SK-N-SH (cell line): ENCODE data around the gene TTC7B. TPM values are rescaled to one million over a fixed set of nuclear protein-coding genes. Genes with fewer than 3 reads are reported as not detected.

Experiments used
- CTCF ChIA-PET: fragments of 300-600, 350-600 bp; formaldehyde crosslinking; extraction: SDS; loops from one replicate; lab custom pipeline; 2021; lab: Yijun Ruan, JAX
- POLR2A ChIA-PET: fragments of 350-600 bp; sonication (Branson Sonifier 250); formaldehyde crosslinking; extraction: SDS; loops from one replicate; lab custom pipeline; 2020; ENCODE audit warnings: antibody characterized with exemption, inconsistent platforms; lab: Yijun Ruan, JAX
- DNase-seq: peaks from one replicate; pipeline ENCODE4 v3.0.0; 2012
- H2AFZ ChIP-seq: fragments of 200-600 bp; sonication (generic); 2 replicates; pipeline ENCODE4 v1.8.1; 2016; ENCODE audit warnings: antibody characterized with exemption, mild to moderate bottlenecking, low read depth
- H3F3A ChIP-seq: fragments of 200-600 bp; sonication (generic); replicated peaks from 2 replicates; pipeline ENCODE3; 2016; ENCODE audit warnings: antibody characterized with exemption, mild to moderate bottlenecking; ENCODE audit not compliant: insufficient read depth
- H3K27ac ChIP-seq, 2 experiments: fragments of 200-500 bp in 1 of 2; fragments of 200-600 bp in 1 of 2; sonication (Bioruptor generic) in 1 of 2; sonication (generic), shearing (Covaris generic) in 1 of 2; 2 replicates each; pipeline versions ENCODE4 v1.5.1 to v1.6.1; 2014 to 2016; ENCODE audit warnings: low read depth in 2 of 2, inconsistent platforms in 1 of 2, low read length in 1 of 2, mild to moderate bottlenecking in 1 of 2, mixed read lengths in 1 of 2
- H3K27me3 ChIP-seq: fragments of 200-600 bp; sonication (generic), shearing (Covaris generic); 2 replicates; pipeline ENCODE4 v1.6.1; 2016; ENCODE audit warnings: mixed run types; ENCODE audit not compliant: insufficient read depth
- H3K36me3 ChIP-seq, 2 experiments: fragments of 200-500 bp in 1 of 2; fragments of 200-600 bp in 1 of 2; sonication (Bioruptor generic) in 1 of 2; sonication (generic) in 1 of 2; replicated peaks in 1 of 2; 2 replicates each; pipeline versions ENCODE3 to v1.5.1; 2014 to 2016; ENCODE audit warnings: low read length in 1 of 2, mild to moderate bottlenecking in 1 of 2; ENCODE audit not compliant: insufficient read depth in 2 of 2, control insufficient read depth in 1 of 2
- H3K4me1 ChIP-seq, 2 experiments: fragments of 200-500 bp in 1 of 2; fragments of 200-600 bp in 1 of 2; sonication (Bioruptor generic) in 1 of 2; sonication (generic), shearing (Covaris generic) in 1 of 2; 2 replicates each; pipeline versions ENCODE4 v1.5.1 to v1.6.1; 2014 to 2016; ENCODE audit warnings: low read depth in 1 of 2, low read length in 1 of 2, mixed run types in 1 of 2; ENCODE audit not compliant: insufficient read depth in 2 of 2, control insufficient read depth in 1 of 2
- H3K4me2 ChIP-seq: fragments of 200-600 bp; sonication (generic), shearing (Covaris generic); 2 replicates; pipeline ENCODE4 v1.6.1; 2017; ENCODE audit warnings: mixed run types
- H3K4me3 ChIP-seq, 2 experiments: fragments of 200-500 bp in 1 of 2; fragments of 200-600 bp in 1 of 2; sonication (Bioruptor generic) in 1 of 2; sonication (generic), shearing (Covaris generic) in 1 of 2; 2 replicates each; pipeline versions ENCODE4 v1.5.1 to v1.8.1; 2014 to 2016; ENCODE audit warnings: low read depth in 2 of 2, inconsistent platforms in 1 of 2, low read length in 1 of 2, mild to moderate bottlenecking in 1 of 2, mixed read lengths in 1 of 2, moderate library complexity in 1 of 2
- H3K79me2 ChIP-seq: fragments of 200-600 bp; sonication (generic); 2 replicates; pipeline ENCODE4 v1.8.1; 2017; ENCODE audit warnings: mild to moderate bottlenecking; ENCODE audit not compliant: insufficient read depth
- H3K9ac ChIP-seq: fragments of 200-600 bp; sonication (generic); 2 replicates; pipeline ENCODE4 v1.6.1; 2017; ENCODE audit warnings: mixed run types
- H3K9me2 ChIP-seq: fragments of 200-600 bp; sonication (generic); 2 replicates; pipeline ENCODE4 v1.6.1; 2017; ENCODE audit warnings: mixed run types
- H3K9me3 ChIP-seq: fragments of 200-600 bp; sonication (generic); 2 replicates; pipeline ENCODE4 v1.6.1; 2017; ENCODE audit warnings: mixed run types, mild to moderate bottlenecking, moderate library complexity
- H4K20me1 ChIP-seq: fragments of 200-600 bp; sonication (generic); 2 replicates; pipeline ENCODE4 v1.6.1; 2017; ENCODE audit warnings: mild to moderate bottlenecking, mixed run types; ENCODE audit not compliant: insufficient read depth
- CHD2 ChIP-seq: fragments of 150-350 bp; IDR thresholded peaks from 2 replicates; pipeline ENCODE4 v1.6.1; 2018; ENCODE audit warnings: low read length; ENCODE audit not compliant: partially characterized antibody
- EP300 ChIP-seq, 2 experiments: IDR thresholded peaks; 2 replicates each; pipeline versions ENCODE4 v1.4.0 to v1.6.1; 2012; ENCODE audit warnings: borderline replicate concordance in 1 of 2, low read depth in 1 of 2, low read length in 1 of 2
- GABPA ChIP-seq: IDR thresholded peaks from 2 replicates; pipeline ENCODE4 v1.4.0; 2012; ENCODE audit warnings: low read depth, mild to moderate bottlenecking
- MAX ChIP-seq: IDR thresholded peaks from 2 replicates; pipeline ENCODE4 v1.4.0; 2012; ENCODE audit warnings: low read depth
- MEF2A ChIP-seq: IDR thresholded peaks from 2 replicates; pipeline ENCODE4 v1.4.0; 2012; ENCODE audit warnings: low read depth, borderline replicate concordance
- RAD21 ChIP-seq: IDR thresholded peaks from 2 replicates; pipeline ENCODE4 v1.6.1; 2012; ENCODE audit warnings: mild to moderate bottlenecking, low read length
- RCOR1 ChIP-seq: fragments of 150-350 bp; IDR thresholded peaks from 2 replicates; pipeline ENCODE4 v1.6.1; 2017; ENCODE audit warnings: antibody characterized with exemption, low read length
- REST ChIP-seq: IDR thresholded peaks from 2 replicates; pipeline ENCODE4 v1.6.1; 2012; ENCODE audit warnings: mild to moderate bottlenecking, low read depth, low read length, moderate library complexity
- RFX5 ChIP-seq: IDR thresholded peaks from 2 replicates; pipeline ENCODE4 v1.6.1; 2012; ENCODE audit warnings: mild to moderate bottlenecking, improper control_type of control experiment, low read length
- RXRA ChIP-seq: IDR thresholded peaks from 2 replicates; pipeline ENCODE4 v1.4.0; 2012; ENCODE audit warnings: low read depth, mild to moderate bottlenecking, borderline replicate concordance
- SIN3A ChIP-seq: IDR thresholded peaks from 2 replicates; pipeline ENCODE4 v1.6.1; 2012; ENCODE audit warnings: low read depth, mild to moderate bottlenecking, low read length, moderate library complexity, borderline replicate concordance
- TEAD4 ChIP-seq: IDR thresholded peaks from 2 replicates; pipeline ENCODE4 v1.4.0; 2012; ENCODE audit warnings: mild to moderate bottlenecking, borderline replicate concordance; ENCODE audit not compliant: insufficient read depth
- ZBTB33 ChIP-seq: IDR thresholded peaks from 2 replicates; pipeline ENCODE4 v1.4.0; 2012; ENCODE audit warnings: low read depth, borderline replicate concordance
- WGBS: methylation state at CpG from one replicate; pipeline ENCODE4 v1.1.6; 2017; ENCODE audit warnings: low lambda C conversion rate; 5-methylcytosine and 5-hydroxymethylcytosine counted together
- polyA plus RNA-seq, 3 experiments: library from polyadenylated mRNA; depleted of rRNA; stranded (reverse); fragments of >200 nt; gene quantifications; 2 replicates each; pipeline ENCODE4 v1.2.3, GENCODE V29; 2012

Gene TTC7B
- polyA plus RNA-seq, 1 of the 3 experiments (the other 2 are of a cell fraction), result 43.1 TPM

GRCh38 chr14:90560558-90560957, 255.7 kb downstream of the TTC7B start (continued):
- TF ChIP-seq REST, result no peak

- H3K9ac ChIP-seq, result no peak overlapping the region
- no peak overlapping the region for H2AFZ ChIP-seq
- WGBS, result 95% methylated on average over 16 of the region's 16 CpGs
- no peaks in the 10 kb centered on the region for H3K9me2 ChIP-seq
- DNase-seq, result no peak
- H3K4me1 ChIP-seq, result peaks cover 0 to 16% of the 10 kb centered on the region in 2 experiments; a peak in 1 of 4 replicates
- H3K4me3 ChIP-seq, result no peak overlapping the region
- peaks cover 0 to 4% of the 10 kb centered on the region in 2 experiments for H3K36me3 ChIP-seq
- ChIA-PET CTCF (interaction anchor here (1.2 to 1.3 kb wide), 2 partner anchors 137 to 198 kb away, joined by 3 to 4 read pairs; no protein-coding TSS in a partner anchor), POLR2A (no interaction called here)
- 0 out of 2 replicates have a peak, but pooled peaks cover 2% of the 10 kb centered on the region for H4K20me1 ChIP-seq
- no peaks in the 10 kb centered on the region for H3K27me3 ChIP-seq
- no peak overlapping the region for H3K27ac ChIP-seq
- no peaks in the 10 kb centered on the region for H3F3A ChIP-seq
- H3K9me3 ChIP-seq, result no peaks in the 10 kb centered on the region
- no peak overlapping the region for H3K4me2 ChIP-seq
- H3K79me2 ChIP-seq, result no peaks in the 10 kb centered on the region
- TF ChIP-seq ZBTB33 (no peak), SIN3A (no peak), RCOR1 (no peak), EP300 (IDR thresholded peaks at IDR 0.05; ENCODE audit: borderline replicate concordance in 1 of 2, low read depth in 1 of 2, low read length in 1 of 2) (no peak), RFX5 (no peak), CHD2 (no peak), MEF2A (no peak), RXRA (no peak), GABPA (no peak), MAX (no peak), RAD21 (no peak), TEAD4 (no peak), REST (no peak)
Measured at GRCh38 chr14:90559811-90560492, 256.3 kb downstream of the TTC7B start.
